Measurements from ENCODE around the gene NRXN3.

NRXN3 gene

GRCh38 chr14:79179985-79180384, 1009.8 kb downstream of the NRXN3 start:
- no peak for DNase-seq

GRCh38 chr14:79180656-79181055, 1010.5 kb downstream of the NRXN3 start:
- no peak for DNase-seq

- DNase-seq: peak; percentile 3
Observed at GRCh38 chr14:79186523-79186922, 1016.4 kb downstream of the NRXN3 start.

GRCh38 chr14:79193689-79194477, 1023.7 kb downstream of the NRXN3 start:
- DNase-seq: no peak

- DNase-seq: no peak
Observed at GRCh38 chr14:79196216-79196615, 1026.0 kb downstream of the NRXN3 start.

GRCh38 chr14:79197516-79197915, 1027.3 kb downstream of the NRXN3 start:
- DNase-seq: no peak

GRCh38 chr14:79199217-79199616, 1029.0 kb downstream of the NRXN3 start:
- no peak for DNase-seq

- DNase-seq: no peak
Observed at GRCh38 chr14:79201564-79202207, 1031.5 kb downstream of the NRXN3 start.

- DNase-seq: no peak
Observed at GRCh38 chr14:79204591-79204990, 1034.4 kb downstream of the NRXN3 start.

- no peak for DNase-seq
Observed at GRCh38 chr14:79209418-79209817, 1039.2 kb downstream of the NRXN3 start.

- no peak for DNase-seq
Observed at GRCh38 chr14:79225815-79226214, 1055.6 kb downstream of the NRXN3 start.

GRCh38 chr14:79229383-79229909, 1059.3 kb downstream of the NRXN3 start:
- no peak for DNase-seq

- DNase-seq: no peak
Observed at GRCh38 chr14:79242666-79243065, 1072.5 kb downstream of the NRXN3 start.

GRCh38 chr14:79246173-79246572, 1076.0 kb downstream of the NRXN3 start:
- DNase-seq: no peak

- peak; percentile 11 for DNase-seq
Observed at GRCh38 chr14:79248126-79248525, 1078.0 kb downstream of the NRXN3 start.

- DNase-seq: no peak
Observed at GRCh38 chr14:79248771-79249170, 1078.6 kb downstream of the NRXN3 start.

GRCh38 chr14:79251278-79251677, 1081.1 kb downstream of the NRXN3 start:
- DNase-seq: no peak

GRCh38 chr14:79253576-79253975, 1083.4 kb downstream of the NRXN3 start:
- DNase-seq: no peak

- DNase-seq: peak; percentile 75
Observed at GRCh38 chr14:79254069-79254775, 1084.0 kb downstream of the NRXN3 start.

- DNase-seq: no peak
Observed at GRCh38 chr14:79256380-79256779, 1086.2 kb downstream of the NRXN3 start.

GRCh38 chr14:79260406-79260805, 1090.2 kb downstream of the NRXN3 start:
- DNase-seq: no peak

GRCh38 chr14:79265366-79265946, 1095.3 kb downstream of the NRXN3 start:
- DNase-seq: peak; percentile 38

- DNase-seq: no peak
Observed at GRCh38 chr14:79270361-79270760, 1100.2 kb downstream of the NRXN3 start.

Measured in fibroblast of skin of right biceps (primary cell).